Measurements from ENCODE around the gene FRK. TPM values are rescaled to one million over a fixed set of nuclear protein-coding genes. Genes with fewer than 3 reads are reported as not detected.

FRK gene
- total RNA-seq, 4 donors from 2014 or later: 1.2 to 3.5 (median 2.4) TPM

- Histone ChIP-seq H3K36me3 (no peaks in the 10 kb centered on the region), H3K9me3 (no peaks in the 10 kb centered on the region), H3K4me1 (peaks cover 0 to 7% of the 10 kb centered on the region in 2 donors), H3K27ac (no peak overlapping the region), H3K4me3 (replicated peaks in 1 of 3) (no peak overlapping the region), H3K27me3 (no peaks in the 10 kb centered on the region)
- WGBS, 2 donors: 76 to 77% methylated on average over 4 of the region's 4 CpGs
- intact Hi-C loops (cut with DNase I): no loop called here
- DNase-seq: no peak
- TF ChIP-seq, protein P1, sequence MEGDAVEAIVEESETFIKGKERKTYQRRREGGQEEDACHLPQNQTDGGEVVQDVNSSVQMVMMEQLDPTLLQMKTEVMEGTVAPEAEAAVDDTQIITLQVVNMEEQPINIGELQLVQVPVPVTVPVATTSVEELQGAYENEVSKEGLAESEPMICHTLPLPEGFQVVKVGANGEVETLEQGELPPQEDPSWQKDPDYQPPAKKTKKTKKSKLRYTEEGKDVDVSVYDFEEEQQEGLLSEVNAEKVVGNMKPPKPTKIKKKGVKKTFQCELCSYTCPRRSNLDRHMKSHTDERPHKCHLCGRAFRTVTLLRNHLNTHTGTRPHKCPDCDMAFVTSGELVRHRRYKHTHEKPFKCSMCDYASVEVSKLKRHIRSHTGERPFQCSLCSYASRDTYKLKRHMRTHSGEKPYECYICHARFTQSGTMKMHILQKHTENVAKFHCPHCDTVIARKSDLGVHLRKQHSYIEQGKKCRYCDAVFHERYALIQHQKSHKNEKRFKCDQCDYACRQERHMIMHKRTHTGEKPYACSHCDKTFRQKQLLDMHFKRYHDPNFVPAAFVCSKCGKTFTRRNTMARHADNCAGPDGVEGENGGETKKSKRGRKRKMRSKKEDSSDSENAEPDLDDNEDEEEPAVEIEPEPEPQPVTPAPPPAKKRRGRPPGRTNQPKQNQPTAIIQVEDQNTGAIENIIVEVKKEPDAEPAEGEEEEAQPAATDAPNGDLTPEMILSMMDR (IDR thresholded peaks at IDR 0.05): no peak
- TF ChIP-seq POLR2A (IDR thresholded peaks at IDR 0.05): no peak
Observed at GRCh38 chr6:116087437-116088027, 26.8 kb upstream of the FRK start.

DNA sequence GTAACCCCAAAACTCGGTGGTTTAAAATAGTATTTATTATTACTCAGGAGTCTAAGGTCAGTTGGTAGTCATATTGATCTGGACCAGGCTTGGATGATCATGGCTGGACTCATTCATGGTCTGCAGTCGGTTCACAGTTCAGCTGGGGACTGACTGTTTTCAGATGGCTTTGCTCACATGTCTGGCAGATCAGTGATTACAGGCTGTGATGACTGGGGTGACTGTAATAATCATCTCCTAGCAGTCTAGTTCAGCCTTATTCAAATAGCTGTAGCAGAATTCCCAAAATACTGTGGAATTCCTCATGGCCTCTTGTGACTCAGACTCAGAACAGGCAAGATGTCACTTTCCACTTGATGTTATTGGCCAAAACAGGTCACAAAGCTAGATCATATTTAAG lies 23.6 kb upstream of the FRK start:
- no peaks in the 10 kb centered on the region for H3K4me1 ChIP-seq
- no peaks in the 10 kb centered on the region for H3K9me3 ChIP-seq
- 85 to 88% methylated on average over 2 of the region's 2 CpGs for WGBS, 2 donors
- H3K36me3 ChIP-seq: no peaks in the 10 kb centered on the region
- no peak overlapping the region for H3K27ac ChIP-seq
- TF ChIP-seq, protein P1 (IDR thresholded peaks at IDR 0.05): no peak
- no peak for DNase-seq
- no peaks in the 10 kb centered on the region for H3K27me3 ChIP-seq
- no peak overlapping the region for H3K4me3 ChIP-seq (replicated peaks in 1 of 3)
- intact Hi-C loops (cut with DNase I): no loop called here

- no peaks in the 10 kb centered on the region for H3K9me3 ChIP-seq
- H3K4me3 ChIP-seq (replicated peaks in 1 of 3): no peak overlapping the region
- intact Hi-C loops (cut with DNase I): no loop called here
- 87 to 88% methylated on average over 5 of the region's 5 CpGs for WGBS, 2 donors
- no peaks in the 10 kb centered on the region for H3K36me3 ChIP-seq
- no peak for TF ChIP-seq POLR2A (IDR thresholded peaks at IDR 0.05)
- TF ChIP-seq, protein P1 (IDR thresholded peaks at IDR 0.05): no peak
- H3K27me3 ChIP-seq: no peaks in the 10 kb centered on the region
- no peak for DNase-seq
- H3K27ac ChIP-seq: no peak overlapping the region
- H3K4me1 ChIP-seq: no peaks in the 10 kb centered on the region
Observed at GRCh38 chr6:116083052-116083451, 22.4 kb upstream of the FRK start.

DNA sequence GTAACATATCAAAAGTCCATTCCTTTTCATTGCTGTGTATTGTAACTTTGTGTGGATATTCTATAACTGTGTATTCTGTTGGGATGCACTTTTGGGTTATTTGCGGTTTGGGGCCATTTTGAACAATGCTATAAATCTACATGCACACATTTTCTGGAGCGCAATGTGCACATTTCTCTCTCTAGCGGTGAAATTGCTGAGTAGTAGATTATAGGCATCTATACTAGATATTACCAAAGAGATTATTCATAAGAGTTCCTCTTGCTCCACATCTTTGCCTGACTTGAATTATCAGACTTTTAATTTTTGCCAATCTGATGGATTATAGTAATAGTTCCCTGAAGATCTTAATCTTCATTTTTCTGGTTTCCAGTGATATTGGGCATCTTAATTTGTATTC lies 18.3 kb upstream of the FRK start:
- no peaks in the 10 kb centered on the region for H3K27me3 ChIP-seq
- H3K27ac ChIP-seq: no peak overlapping the region
- no peak for DNase-seq
- TF ChIP-seq POLR2A (IDR thresholded peaks at IDR 0.05): no peak
- TF ChIP-seq, protein P1 (IDR thresholded peaks at IDR 0.05): no peak
- intact Hi-C loops (cut with DNase I): no loop called here
- 98 to 100% methylated on average over 3 of the region's 3 CpGs for WGBS, 2 donors
- H3K9me3 ChIP-seq: no peaks in the 10 kb centered on the region
- H3K4me1 ChIP-seq: no peaks in the 10 kb centered on the region
- no peaks in the 10 kb centered on the region for H3K36me3 ChIP-seq
- no peak overlapping the region for H3K4me3 ChIP-seq (replicated peaks in 1 of 3)

GRCh38 chr6:116078522-116078921 lies 17.8 kb upstream of the FRK start:
- Histone ChIP-seq H3K4me1 (no peaks in the 10 kb centered on the region), H3K9me3 (no peaks in the 10 kb centered on the region), H3K4me3 (replicated peaks in 1 of 3) (no peak overlapping the region), H3K36me3 (no peaks in the 10 kb centered on the region), H3K27ac (no peak overlapping the region), H3K27me3 (no peaks in the 10 kb centered on the region)
- TF ChIP-seq, protein P1 (IDR thresholded peaks at IDR 0.05): no peak
- TF ChIP-seq POLR2A (IDR thresholded peaks at IDR 0.05): no peak
- DNase-seq: no peak
- WGBS, 2 donors: 63 to 76% methylated on average over 3 of the region's 3 CpGs
- intact Hi-C loops (cut with DNase I): no loop called here
